NK-92 (cell line): Measurements from ENCODE around the gene SLC23A2.

Experiments
- DNase-seq: peaks from one replicate; lab custom pipeline; 2025; ENCODE audit not compliant: unreplicated experiment; lab: John Stamatoyannopoulos, UW

Gene SLC23A2

DNA sequence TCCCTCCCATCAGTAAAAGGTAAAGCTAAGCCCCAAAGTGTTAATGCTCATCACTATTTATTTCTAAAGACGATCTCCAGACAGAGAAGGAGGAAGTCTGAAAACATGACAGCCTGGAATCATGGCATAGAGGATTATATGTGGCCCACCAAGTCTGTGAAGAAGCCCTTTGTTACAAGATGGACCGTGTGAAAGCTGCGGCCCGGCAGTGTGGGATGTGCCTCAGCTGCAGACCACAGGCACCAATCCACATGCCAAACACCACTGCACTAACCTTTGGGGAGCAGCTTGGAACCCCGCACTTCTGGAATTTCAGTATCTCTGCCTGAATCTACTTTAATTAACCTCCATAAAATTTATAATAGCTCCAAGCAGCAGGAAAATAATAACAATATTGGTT is 90.4 kb downstream of the SLC23A2 start:
- DNase-seq, result no peak

DNA sequence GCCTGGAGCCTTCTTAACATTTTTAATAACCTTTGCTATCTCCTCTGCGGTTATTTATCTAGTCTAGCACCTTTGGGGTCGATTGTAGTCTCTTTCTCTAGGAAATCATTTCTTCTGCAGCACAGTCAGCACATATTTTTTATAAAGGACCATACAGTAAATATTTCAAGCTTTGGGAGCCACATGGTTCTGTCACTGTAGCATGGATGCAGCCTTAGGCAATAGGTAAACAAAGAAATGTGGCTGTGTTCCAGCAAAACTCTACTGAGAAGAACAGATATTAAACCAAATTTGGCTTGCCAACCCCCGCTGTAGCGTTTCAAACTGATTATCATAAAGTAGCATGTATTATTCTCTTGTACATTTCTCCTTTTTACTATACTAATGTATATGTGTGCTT is 95.7 kb downstream of the SLC23A2 start:
- no peak for DNase-seq

DNA sequence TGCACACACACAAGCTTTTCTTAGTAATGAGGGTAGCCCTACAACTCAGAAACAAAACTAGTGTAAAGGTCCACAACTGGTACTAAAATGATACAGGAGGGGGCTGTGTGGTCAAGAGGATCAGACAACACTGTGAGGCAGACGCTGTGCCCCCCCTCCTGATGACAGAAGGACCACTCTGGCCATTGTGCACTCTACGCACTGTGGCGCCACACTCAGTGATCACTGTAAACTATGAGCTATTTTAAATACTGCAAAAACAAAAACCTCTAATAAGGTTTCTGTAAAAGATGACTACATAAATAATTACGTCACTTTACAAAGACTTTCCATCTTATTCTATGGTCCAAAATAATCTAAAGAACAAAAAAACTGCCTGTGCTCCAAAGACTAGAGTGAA is 96.1 kb downstream of the SLC23A2 start:
- DNase-seq, result no peak

DNA sequence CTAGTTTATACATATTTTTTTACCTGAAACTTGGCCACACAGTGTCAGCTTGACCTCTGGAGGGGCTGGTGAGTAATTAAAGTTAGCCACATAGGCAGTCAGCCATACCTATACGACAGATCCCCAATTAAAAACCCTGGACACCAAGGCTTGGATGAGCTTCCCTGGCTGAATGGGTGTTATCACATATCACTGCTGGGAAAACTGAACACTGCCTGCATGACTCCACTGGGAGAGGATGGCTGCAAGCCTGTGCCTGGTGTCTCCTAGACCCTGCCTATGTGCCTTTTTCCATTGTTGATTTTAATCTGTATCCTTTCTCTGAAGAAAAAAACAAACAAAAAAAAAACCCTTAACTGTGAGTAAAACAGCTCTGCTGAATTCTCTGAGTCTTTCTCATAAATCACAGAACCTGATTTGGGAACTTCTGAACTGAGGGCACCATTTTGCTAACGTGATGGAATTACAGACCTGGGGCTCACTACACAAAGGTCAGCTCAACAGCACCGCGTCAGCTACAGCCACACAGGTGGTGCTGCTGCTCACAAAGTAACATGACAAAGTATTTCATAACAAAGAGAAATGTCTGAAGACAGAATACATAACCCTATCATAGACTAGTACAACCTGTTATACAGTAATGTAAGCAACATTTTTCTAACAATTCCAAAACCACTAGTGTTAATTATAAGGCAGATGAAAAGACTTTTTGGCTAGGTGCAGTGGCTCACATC is 97.0 kb downstream of the SLC23A2 start:
- DNase-seq, result no peak

DNA sequence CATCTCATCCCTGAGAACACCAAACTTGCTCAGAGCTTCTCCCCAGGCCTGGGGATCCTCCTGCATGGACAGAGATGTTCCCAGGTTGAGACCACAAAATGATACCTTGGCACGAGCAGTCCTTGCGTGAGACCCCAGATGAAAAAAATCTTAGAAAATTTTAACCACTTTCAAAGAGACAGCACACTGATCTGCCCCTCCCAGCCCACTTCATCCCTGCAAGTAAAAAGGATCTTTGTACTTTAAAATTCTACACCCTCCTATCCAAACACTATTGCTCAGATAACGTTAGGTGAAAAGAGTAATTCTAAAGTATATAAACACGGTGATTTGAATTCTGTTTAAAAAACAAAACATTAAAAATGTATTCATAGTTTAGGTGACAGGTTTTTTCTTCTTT is 98.5 kb downstream of the SLC23A2 start:
- DNase-seq, result no peak

DNA sequence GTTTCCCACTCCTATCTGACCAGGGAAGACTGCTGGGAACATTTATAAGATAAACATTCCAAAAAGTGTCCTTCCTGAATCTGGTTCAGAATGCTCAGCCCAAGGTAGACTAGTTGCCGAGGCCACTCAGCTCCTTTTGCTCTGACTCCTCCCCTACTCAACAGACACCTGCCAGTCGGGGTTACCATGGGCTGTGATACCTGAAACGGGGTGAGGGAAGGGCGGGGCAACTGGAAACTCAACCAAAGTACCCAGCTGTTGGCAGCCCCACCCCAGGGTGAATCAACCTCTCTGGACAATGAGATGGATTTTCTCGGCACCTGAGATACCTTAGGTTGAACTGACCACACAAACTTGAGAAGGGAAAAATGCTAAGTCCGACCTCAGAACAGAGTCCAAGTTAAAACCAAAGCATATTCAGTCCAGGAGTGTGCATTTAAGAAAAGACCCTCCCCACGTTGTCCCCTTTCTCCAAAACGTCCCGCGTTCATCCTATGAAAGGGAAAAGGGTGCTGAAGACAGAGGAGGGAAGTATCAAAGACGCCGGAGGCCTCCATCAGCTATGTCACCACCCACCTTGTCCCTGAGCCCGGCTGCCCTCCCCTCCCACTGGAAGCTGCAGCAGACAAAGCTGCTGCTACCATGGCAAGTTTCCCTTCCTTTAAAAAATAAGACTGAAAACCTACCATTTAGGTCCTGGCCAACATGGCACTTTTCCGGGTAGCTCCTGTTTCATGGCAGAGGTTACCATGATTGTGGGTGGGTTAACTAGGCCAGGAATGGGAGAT is 100.1 kb downstream of the SLC23A2 start:
- no peak for DNase-seq

DNA sequence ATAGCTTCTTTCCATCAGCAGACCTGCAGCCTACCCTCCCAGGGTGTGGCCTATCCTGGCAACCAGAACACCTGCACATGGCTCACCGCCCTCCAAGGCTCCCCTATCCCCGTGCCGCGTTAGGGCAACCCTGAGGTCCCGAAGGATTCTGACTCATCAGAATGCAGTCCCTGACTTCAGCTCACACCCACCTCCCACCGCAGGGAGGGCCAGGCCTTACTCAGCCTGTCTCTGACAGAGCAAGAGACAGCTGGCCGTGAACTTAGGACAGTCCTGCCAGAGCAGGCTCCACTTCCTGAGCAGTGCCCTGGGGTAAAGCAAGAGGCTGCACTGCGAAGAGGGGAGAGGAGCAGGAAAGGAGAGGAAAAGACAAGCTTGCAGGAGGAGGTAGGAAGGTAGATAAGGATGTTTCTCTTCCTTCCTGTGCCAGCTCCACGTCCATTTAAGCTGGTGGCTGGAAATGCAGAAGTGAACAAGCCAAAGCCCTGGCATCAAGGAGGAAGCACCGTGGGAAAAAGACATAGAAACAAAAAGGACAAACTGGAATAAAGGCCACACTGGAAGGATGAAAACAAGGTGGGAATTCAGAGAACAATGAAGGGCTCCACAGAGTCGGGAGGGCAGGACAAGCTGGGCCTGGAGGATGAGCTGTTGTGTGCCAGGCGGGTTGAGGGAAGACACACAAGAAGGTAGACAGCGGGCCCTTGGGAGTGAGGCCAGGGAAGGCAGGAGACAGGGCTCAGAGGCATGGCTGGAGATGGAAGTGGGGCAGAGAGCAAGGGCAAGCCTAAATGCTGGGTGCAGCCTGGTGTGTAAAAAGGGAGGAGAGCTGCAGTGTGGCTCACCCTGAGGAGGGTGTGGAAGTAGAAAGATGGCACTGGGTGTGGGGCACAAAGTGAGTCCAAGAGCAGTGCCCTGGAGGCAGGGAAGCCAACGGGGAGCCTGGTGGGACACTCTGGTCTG is 102.7 kb downstream of the SLC23A2 start:
- no peak for DNase-seq

DNA sequence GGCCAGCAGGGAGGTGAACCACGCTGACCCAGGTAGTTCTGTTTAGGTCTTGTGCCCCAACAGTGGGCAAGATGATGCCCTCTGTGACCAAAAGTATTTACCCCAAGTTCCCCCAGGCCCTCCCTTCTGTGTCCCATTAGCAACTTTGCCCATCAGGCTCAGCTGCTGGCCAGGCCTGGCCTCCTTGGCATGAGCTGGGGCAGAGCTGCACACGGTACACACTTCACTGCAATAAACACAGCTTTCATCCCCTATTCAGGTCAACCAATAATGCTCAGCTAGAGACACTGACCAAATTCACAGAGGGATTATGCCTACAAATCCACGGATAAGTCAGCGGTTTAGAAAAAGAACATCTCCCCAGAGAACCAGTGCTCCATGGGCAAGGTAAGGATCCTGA is 103.7 kb downstream of the SLC23A2 start:
- no peak for DNase-seq

DNA sequence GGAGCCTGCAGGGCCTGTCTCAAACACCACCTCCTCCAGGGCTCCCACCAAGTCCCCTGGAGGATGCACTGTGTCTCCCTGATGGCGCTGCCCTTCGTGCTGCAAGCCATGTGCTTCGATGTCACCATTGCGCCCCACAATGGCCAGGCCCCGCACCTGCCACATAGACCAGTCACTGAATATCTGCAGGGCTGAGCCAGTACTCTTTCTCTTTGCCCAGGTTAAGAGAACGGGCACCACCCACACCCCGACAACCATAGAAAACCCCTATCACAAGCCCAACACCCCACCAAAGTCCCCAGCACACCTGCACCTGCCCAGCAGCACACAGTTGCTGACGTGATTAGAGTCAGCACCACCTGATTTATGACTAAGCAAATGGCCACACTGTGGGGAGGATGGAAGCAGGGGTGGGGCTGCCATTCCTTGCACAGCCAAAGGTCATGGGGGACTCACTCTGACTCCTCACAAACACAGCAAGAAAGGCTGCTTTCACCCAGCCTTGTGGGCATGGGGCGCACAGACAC is 104.3 kb downstream of the SLC23A2 start:
- DNase-seq, result no peak

DNA sequence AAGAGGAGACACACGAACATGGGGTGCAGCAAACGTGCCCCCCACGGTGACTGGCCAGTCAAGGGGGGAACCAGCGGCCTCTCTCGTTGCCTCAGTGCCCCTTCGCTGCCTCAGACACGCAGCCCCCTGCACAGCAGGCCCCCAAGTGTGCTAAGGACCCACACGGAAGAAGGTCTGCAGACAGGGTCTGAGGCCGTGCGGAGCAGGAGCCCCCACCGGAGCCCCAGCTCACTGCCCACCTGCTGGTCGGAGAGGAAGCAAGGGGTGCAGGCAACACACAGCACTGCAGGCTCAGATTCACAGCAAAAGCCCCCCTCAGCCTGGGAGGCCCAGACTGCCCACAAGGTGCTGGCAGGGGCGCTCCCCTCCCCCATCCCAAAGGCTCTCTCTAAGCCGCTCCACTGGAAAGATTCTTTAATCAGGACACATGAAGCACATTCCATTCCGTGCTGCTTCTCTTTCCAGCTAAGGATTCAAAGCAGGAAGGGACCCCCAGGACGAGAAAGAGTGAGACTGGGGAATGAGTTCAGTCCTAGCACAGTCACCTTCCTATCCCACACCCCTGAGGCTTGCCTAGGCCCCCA is 105.1 kb downstream of the SLC23A2 start:
- DNase-seq, result no peak

DNA sequence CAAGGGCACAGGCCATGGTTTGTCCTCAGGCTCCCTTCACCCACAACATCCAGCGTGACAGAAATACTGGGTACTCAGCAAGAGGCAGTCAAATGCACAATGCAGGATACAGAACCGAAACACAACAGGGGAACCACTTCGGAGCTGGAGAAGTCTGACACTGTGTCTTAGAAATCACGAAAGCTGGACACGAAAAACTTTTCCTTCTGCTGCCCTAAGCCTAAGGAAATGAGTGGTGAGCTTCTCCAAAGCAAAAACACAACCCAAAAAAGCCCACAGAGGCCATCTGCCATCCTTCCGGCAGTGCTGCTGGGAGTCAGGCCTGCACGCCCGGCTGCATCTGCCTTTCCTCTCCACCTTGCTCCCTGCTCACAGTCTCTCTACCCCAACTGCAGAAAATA is 106.3 kb downstream of the SLC23A2 start:
- DNase-seq, result no peak

DNA sequence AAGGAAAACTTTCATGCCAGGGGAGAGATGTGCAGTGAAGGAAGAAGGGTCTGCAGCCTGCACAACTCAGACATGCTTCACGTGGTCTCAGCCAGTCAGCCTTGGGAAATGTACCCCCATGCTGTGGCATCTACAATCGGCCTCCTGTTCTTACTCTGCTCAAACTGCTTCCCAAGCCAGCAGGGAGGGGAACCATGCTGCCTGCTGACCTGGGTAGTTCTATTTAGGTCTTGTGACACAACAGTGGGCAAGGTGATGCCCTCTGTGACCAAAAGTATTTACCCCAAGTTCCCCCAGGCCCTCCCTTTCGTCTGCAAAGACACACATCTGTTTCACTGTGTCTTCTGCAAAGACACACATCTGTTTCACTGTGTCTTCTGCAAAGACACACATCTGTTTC is 106.9 kb downstream of the SLC23A2 start:
- DNase-seq, result no peak

DNA sequence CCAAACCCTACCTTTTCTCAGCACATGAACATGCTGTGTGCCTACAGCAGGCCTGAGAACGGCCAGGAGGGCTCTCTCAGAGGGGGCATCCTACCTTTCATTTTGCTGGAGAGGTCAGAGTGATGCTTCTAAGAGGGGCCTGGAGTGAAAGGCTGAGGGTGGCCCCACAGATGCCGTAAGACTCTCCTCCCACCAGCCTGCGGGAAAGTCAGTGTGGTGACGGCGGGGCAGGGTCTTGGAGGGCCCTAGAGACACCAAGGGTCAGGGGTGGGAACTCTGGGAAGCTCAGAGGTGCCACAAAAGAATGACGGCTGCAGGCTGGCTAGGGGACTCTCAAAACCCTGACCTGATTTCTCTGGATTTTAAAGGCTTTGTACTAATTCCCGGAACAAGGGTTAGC is 107.6 kb downstream of the SLC23A2 start:
- no peak for DNase-seq

DNA sequence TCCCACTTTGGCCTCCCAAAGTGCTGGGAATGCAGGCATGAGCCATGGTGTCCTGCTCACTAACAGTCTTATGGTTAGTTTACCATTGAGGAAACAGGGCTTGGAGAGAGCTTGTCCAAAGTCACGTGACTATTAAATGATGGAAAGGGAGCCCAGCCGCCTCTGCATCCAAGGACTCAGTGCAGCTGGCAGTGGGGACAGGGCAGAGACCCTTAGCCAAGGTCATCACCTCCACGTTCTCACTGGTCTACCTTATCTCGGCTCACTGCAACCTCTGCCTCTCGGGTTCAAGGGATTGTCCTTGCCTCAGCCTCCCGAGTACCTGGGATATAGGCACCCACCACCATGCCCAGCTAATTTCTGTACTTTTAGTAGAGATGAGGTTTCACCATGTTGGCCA is 109.3 kb downstream of the SLC23A2 start:
- DNase-seq, result no peak

DNA sequence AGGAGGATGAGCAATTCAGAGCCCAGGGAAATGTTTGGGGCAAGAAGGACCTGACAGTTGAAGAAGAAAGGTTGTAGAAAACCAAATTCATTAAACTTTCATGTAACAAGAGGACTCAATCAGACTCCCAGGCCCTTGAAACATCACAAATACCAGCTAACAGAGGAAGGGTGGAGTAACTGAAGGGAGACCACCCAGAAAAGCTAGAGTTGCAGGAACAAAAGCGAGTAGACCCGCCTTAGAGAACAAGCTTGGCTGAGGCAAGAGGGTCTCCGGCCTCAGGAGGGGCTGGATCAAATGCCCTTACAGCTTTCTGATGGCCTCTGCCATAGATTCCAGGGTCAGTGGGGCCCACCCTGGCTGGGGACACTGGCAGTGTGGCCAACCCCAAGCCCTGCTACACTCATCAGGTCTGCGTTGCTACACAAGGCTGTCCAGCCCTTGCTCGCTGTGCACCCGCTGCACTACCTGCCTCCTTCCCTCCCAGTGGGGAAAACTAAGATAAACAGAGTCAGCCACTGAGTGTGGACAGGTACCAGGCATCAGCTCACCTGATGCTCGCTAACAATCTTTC is 110.0 kb downstream of the SLC23A2 start:
- DNase-seq, result no peak

DNA sequence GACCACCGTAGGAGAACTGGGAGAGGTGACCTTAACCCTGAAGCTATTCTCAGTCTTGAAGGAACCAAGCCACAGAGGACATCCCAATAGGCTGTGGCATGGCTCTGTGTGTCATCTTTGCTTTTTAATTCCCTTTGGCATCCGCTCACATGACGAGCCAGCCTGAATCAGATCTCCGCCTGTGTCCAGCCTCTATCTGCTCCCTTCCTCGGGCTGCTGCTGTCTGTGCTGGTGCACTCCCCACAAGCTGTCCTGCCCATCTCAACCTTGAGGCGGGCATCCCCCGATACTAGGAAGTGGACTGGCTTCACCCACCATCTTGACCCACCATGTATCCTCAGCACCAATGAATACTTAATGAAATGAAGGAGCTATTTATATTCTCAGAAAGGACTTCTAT is 111.9 kb downstream of the SLC23A2 start:
- DNase-seq, result no peak

DNA sequence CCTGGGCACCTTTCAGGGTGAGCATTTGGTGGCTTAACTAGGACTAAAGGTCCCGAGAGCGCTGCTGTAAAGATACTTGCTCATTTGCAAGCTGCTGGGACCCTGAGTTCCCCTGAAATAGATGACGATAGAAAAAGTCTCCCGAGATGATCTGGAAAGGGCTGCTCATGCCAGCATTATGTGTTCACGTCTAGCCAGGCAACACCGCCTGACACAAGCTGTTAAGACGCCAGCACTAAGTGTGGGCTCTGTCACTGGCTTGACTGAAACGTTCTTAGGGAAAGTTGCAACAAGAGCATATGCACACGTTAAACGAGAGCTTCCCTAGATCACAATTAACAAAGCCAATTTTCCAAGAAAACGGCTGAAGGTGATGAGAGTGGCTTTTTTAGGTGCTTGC is 113.7 kb downstream of the SLC23A2 start:
- no peak for DNase-seq

DNA sequence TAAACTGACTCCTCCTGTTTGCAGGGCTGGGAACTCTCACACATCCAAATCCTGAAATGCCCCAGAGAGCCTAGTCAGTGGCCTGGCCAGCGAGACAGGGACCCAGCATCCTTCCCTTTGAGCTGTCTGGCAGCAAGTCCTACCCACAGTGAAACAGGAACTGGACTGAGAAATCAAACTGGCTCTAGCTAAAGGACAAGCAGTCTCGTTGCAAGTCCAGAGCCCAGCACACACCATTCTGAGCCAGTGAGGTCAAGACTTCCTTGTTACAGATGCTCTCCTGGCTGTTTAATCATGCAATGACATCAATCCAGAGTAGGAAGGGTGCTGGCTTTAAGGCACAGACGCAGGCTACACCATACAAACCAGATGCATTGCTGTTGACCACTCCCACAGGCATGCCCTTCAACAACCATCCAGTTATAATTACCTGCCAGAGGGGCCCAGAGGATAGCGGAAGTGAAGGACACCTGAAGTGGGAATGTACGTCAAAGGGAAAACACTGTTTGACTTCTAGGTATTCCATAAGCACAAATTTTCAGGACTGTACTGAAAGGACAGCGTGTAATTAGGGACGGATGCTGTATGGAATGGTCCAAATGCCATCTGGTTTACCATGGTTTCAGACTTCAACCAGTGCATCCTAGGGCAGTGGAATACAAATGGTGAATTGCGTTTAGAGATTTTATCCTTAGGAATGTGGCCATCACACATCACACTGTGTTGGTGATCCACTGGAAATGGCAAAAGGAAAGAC is 114.4 kb downstream of the SLC23A2 start:
- no peak for DNase-seq

DNA sequence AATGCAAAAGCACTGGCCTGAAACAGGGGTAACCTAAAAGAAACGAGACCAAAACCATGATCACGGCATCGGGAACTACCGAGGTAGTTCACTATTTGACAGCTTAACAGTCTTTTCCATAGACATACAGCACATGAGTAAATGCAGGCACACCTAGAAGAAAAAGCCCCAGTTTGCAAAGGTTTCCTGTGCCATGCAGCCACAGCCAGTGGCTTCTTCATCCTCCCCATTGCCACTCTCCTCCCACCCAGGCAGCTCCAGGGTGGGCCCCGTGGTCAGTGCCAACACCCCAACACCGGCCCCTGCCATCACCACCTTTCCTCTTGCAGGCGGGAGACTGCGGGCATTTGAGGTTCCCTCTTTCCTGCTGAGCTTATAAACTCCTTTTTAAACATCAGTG is 115.4 kb downstream of the SLC23A2 start:
- DNase-seq, result no peak

DNA sequence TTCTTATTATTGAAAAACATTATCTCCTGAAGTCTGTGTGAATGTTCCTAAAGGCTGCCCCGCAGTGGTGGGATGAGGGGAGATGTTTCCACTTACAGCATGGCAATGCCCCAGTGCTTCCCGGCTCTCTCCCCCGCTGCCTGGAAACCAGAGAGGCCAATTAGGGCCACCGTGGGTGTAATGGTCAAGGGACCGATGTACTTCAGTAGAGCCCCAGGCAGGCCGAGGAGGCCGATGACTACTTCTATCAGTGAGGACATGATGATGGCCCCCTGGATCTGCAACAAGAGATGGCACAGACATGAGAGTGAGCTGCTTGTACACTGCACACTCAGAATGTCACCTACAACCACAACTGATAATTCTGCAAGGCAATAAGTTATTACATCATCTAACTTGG is 117.8 kb downstream of the SLC23A2 start:
- no peak for DNase-seq
